ENCODE measurements around the gene FAM199X. TPM values are rescaled to one million over a fixed set of nuclear protein-coding genes. Genes with fewer than 3 reads are reported as not detected.

FAM199X gene
- polyA plus RNA-seq (37.4 and 38.2 TPM in 2 replicates), polyA minus RNA-seq (63.8 and 65.2 TPM in 2 replicates)

DNA sequence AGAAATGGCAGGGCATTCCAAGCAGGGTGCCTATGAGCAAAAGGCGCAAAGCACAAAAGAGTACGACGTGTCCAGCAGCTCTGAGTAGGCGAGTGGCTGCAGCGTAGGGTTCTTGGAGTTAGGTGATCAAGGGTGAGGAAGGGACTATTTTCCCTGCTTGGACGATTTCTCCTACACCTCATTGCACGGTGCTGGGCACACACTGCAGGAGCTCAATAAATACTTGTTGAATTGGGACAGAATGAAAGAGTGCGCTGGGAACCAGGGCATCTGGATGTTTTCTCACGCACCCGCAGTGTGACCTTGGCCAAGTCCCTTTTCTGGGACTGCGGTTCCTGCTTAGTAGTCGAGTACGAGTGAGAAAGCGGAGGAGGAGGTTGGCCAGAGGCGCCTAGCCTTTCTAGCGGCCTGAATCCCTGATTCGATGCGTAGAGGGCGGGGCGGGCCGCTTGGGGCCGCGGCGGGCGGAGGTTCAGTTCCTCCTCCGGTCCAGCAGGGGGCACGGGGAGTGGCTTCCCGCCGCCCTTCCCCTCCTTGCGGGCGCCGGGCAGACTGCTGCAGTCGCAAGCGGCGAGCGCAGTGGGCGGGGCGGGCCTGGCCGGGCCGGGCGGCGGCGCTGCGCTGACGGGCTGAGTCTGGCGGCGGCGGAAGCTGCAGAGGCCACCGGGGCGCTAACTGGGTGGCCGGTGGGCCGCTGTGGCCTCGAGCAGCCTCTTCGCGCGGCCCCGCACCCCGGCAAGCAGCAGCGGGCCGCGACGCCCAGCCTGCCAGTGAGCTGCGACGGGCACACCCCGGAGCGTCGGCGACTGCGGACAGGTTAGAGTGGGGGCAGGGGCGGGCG is at the start of gene FAM199X:
Gene FAM199X, plus strand, starts transcription at position 560 of the 841 bp plus-strand sequence. CDS start 333 bp downstream, outside the sequence.
- TF ChIP-seq POLR2AphosphoS5 (IDR thresholded peaks at IDR 0.05) (peak; percentile 46), RAD21 (conservative IDR thresholded peaks at IDR 0.05) (peak; percentile 22), TAF1 (IDR thresholded peaks at IDR 0.05; ENCODE audit: low read depth) (no peak), EZH2 (IDR thresholded peaks at IDR 0.05; ENCODE audit: borderline replicate concordance, insufficient read depth, low read length, poor library complexity, severe bottlenecking) (no peak), MXI1 (conservative IDR thresholded peaks at IDR 0.05; ENCODE audit: poor library complexity, severe bottlenecking) (peak; percentile 61), EP300 (conservative IDR thresholded peaks at IDR 0.05; ENCODE audit: poor library complexity, severe bottlenecking) (no peak), SMC3 (conservative IDR thresholded peaks at IDR 0.05; ENCODE audit: poor library complexity) (peak; percentile 51)
- TF ChIP-seq, protein P1, sequence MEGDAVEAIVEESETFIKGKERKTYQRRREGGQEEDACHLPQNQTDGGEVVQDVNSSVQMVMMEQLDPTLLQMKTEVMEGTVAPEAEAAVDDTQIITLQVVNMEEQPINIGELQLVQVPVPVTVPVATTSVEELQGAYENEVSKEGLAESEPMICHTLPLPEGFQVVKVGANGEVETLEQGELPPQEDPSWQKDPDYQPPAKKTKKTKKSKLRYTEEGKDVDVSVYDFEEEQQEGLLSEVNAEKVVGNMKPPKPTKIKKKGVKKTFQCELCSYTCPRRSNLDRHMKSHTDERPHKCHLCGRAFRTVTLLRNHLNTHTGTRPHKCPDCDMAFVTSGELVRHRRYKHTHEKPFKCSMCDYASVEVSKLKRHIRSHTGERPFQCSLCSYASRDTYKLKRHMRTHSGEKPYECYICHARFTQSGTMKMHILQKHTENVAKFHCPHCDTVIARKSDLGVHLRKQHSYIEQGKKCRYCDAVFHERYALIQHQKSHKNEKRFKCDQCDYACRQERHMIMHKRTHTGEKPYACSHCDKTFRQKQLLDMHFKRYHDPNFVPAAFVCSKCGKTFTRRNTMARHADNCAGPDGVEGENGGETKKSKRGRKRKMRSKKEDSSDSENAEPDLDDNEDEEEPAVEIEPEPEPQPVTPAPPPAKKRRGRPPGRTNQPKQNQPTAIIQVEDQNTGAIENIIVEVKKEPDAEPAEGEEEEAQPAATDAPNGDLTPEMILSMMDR (IDR thresholded peaks at IDR 0.05; ENCODE audit: poor library complexity, severe bottlenecking), result peak; percentile 76
- TF ChIP-seq, protein P2, sequence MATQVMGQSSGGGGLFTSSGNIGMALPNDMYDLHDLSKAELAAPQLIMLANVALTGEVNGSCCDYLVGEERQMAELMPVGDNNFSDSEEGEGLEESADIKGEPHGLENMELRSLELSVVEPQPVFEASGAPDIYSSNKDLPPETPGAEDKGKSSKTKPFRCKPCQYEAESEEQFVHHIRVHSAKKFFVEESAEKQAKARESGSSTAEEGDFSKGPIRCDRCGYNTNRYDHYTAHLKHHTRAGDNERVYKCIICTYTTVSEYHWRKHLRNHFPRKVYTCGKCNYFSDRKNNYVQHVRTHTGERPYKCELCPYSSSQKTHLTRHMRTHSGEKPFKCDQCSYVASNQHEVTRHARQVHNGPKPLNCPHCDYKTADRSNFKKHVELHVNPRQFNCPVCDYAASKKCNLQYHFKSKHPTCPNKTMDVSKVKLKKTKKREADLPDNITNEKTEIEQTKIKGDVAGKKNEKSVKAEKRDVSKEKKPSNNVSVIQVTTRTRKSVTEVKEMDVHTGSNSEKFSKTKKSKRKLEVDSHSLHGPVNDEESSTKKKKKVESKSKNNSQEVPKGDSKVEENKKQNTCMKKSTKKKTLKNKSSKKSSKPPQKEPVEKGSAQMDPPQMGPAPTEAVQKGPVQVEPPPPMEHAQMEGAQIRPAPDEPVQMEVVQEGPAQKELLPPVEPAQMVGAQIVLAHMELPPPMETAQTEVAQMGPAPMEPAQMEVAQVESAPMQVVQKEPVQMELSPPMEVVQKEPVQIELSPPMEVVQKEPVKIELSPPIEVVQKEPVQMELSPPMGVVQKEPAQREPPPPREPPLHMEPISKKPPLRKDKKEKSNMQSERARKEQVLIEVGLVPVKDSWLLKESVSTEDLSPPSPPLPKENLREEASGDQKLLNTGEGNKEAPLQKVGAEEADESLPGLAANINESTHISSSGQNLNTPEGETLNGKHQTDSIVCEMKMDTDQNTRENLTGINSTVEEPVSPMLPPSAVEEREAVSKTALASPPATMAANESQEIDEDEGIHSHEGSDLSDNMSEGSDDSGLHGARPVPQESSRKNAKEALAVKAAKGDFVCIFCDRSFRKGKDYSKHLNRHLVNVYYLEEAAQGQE (IDR thresholded peaks at IDR 0.05; ENCODE audit: borderline replicate concordance), result no peak
- no peaks in the 10 kb centered on the region for H3K9me3 ChIP-seq (ENCODE audit: low read length)
- no peaks in the 10 kb centered on the region for H3K36me3 ChIP-seq (ENCODE audit: insufficient read depth, low read length)
- peak within 1 kb of the TSS; percentile 68 for H3K9ac ChIP-seq (ENCODE audit: low read length)
- H2AFZ ChIP-seq (ENCODE audit: low read depth, low read length), result peak within 1 kb of the TSS; percentile 14
- no peaks in the 10 kb centered on the region for H3F3A ChIP-seq (ENCODE audit: insufficient read depth, low read length, poor library complexity, severe bottlenecking)
- no peaks in the 10 kb centered on the region for H4K20me1 ChIP-seq (ENCODE audit: insufficient read depth)
- H3K27ac ChIP-seq (ENCODE audit: low read length), result no peak within 1 kb of the TSS
- H3K4me3 ChIP-seq (ENCODE audit: low read length), result peak within 1 kb of the TSS; percentile 87
- peak within 1 kb of the TSS; percentile 65 for H3K4me2 ChIP-seq (ENCODE audit: low read length)
- no peaks in the 10 kb centered on the region for H3K9me2 ChIP-seq (ENCODE audit: insufficient read depth, low read length)
- H3K27me3 ChIP-seq (ENCODE audit: insufficient read depth, low read depth, low read length), result no peaks in the 10 kb centered on the region
- H3K79me2 ChIP-seq (replicated peaks; ENCODE audit: insufficient read depth, low read length), result peaks cover 12% of the 10 kb centered on the region

DNA sequence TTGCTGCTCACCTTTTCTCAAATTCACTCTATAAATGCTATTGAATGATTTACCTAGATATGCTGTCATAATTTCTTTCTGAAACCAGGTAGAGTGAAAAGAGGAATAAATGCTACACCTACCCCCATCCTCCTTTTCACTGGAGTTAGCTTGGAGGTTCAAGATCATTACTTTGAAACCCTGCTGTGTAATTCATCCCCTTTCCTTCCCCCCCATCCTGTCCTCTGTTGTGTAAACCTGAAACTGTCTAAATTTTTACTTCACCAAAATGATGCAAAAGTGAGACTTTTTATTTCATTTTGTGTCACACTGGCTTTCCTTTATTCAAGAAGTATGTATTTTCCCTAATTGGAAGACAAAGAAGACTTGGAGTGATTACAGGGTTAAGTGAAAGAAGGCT is 48.5 kb upstream of the FAM199X start:
- H3K27ac ChIP-seq (ENCODE audit: low read length), result peak overlapping the region; percentile 16

More for the DNA sequence above, 48.5 kb upstream of the FAM199X start:
- H3K9me3 ChIP-seq (ENCODE audit: low read length), result no peaks in the 10 kb centered on the region
- no peak overlapping the region for H3K4me3 ChIP-seq (ENCODE audit: low read length)
- no peaks in the 10 kb centered on the region for H3K79me2 ChIP-seq (replicated peaks; ENCODE audit: insufficient read depth, low read length)
- no peak overlapping the region for H3K9ac ChIP-seq (ENCODE audit: low read length)
- no peaks in the 10 kb centered on the region for H3K9me2 ChIP-seq (ENCODE audit: insufficient read depth, low read length)
- no peaks in the 10 kb centered on the region for H3K27me3 ChIP-seq (ENCODE audit: insufficient read depth, low read depth, low read length)
- no peaks in the 10 kb centered on the region for H3K36me3 ChIP-seq (ENCODE audit: insufficient read depth, low read length)
- H4K20me1 ChIP-seq (ENCODE audit: insufficient read depth), result no peaks in the 10 kb centered on the region
- H3K4me2 ChIP-seq (ENCODE audit: low read length), result no peak overlapping the region
- no peak overlapping the region for H2AFZ ChIP-seq (ENCODE audit: low read depth, low read length)
- TF ChIP-seq EP300 (conservative IDR thresholded peaks at IDR 0.05; ENCODE audit: poor library complexity, severe bottlenecking) (no peak), TAF1 (IDR thresholded peaks at IDR 0.05; ENCODE audit: low read depth) (no peak), SMC3 (conservative IDR thresholded peaks at IDR 0.05; ENCODE audit: poor library complexity) (no peak)
- H3F3A ChIP-seq (ENCODE audit: insufficient read depth, low read length, poor library complexity, severe bottlenecking), result no peaks in the 10 kb centered on the region

All from neural cell (in vitro differentiated cells).